NCI-H748 (cell line): ENCODE results near the gene JCAD.

ENCODE experiments used
- DNase-seq: peaks from one replicate; lab custom pipeline; 2025; ENCODE audit not compliant: unreplicated experiment; lab: John Stamatoyannopoulos, UW

The JCAD gene

GRCh38 chr10:30073045-30073766 is 13.8 kb upstream of the JCAD start:
- no peak for DNase-seq

- DNase-seq: no peak
These were observed 12.7 kb upstream of the JCAD start for GRCh38 chr10:30072068-30072467.

GRCh38 chr10:30070001-30070685 is 10.8 kb upstream of the JCAD start:
- DNase-seq: no peak

- DNase-seq: no peak
These were observed 9.3 kb upstream of the JCAD start for GRCh38 chr10:30068492-30069223.

GRCh38 chr10:30063099-30063498 is 3.7 kb upstream of the JCAD start:
- DNase-seq: no peak

- DNase-seq: no peak
These were observed 3.2 kb upstream of the JCAD start for GRCh38 chr10:30062582-30062981.

- DNase-seq: no peak
These were observed 2.7 kb upstream of the JCAD start for GRCh38 chr10:30062090-30062489.

- no peak for DNase-seq
These were observed 735 bp downstream of the JCAD start for GRCh38 chr10:30058570-30059132.

GRCh38 chr10:30057894-30058556 is 1.4 kb downstream of the JCAD start:
- DNase-seq: no peak

- no peak for DNase-seq
These were observed 2.0 kb downstream of the JCAD start for GRCh38 chr10:30057421-30057841.

GRCh38 chr10:30056767-30057355 is 2.5 kb downstream of the JCAD start:
- DNase-seq: no peak

- DNase-seq: no peak
These were observed 3.1 kb downstream of the JCAD start for GRCh38 chr10:30056281-30056680.

GRCh38 chr10:30055226-30055662 is 4.1 kb downstream of the JCAD start:
- no peak for DNase-seq

GRCh38 chr10:30052062-30052461 is 7.3 kb downstream of the JCAD start:
- no peak for DNase-seq

GRCh38 chr10:30051220-30051619 is 8.2 kb downstream of the JCAD start:
- no peak for DNase-seq

- no peak for DNase-seq
These were observed 9.0 kb downstream of the JCAD start for GRCh38 chr10:30050411-30050810.

- DNase-seq: peak; percentile 48
These were observed 10.4 kb downstream of the JCAD start for GRCh38 chr10:30048768-30049517.

GRCh38 chr10:30047924-30048531 is 11.4 kb downstream of the JCAD start:
- no peak for DNase-seq

GRCh38 chr10:30047430-30047829 is 12.0 kb downstream of the JCAD start:
- no peak for DNase-seq

GRCh38 chr10:30046476-30046875 is 12.9 kb downstream of the JCAD start:
- DNase-seq: no peak
